ENCODE results near the gene ADAMTS8. TPM values are rescaled to one million over a fixed set of nuclear protein-coding genes. Genes with fewer than 3 reads are reported as not detected.

Gene ADAMTS8
- polyA plus RNA-seq (2012; ENCODE audit: insufficient read length, low read depth) = not detected

- TF ChIP-seq TAF1 (IDR thresholded peaks at IDR 0.05; ENCODE audit: borderline replicate concordance, insufficient read depth, low read length) = no peak
- TF ChIP-seq REST (IDR thresholded peaks at IDR 0.05; ENCODE audit: insufficient read depth in 1 of 2, low read depth in 2 of 2, low read length in 2 of 2) = no peak
- TF ChIP-seq SIN3A (IDR thresholded peaks at IDR 0.05; ENCODE audit: borderline replicate concordance, insufficient read depth, low read length) = no peak
- no peak for TF ChIP-seq POLR2AphosphoS5 (IDR thresholded peaks at IDR 0.05; ENCODE audit: low read depth, low read length)
- no peak for TF ChIP-seq FOXP2 (optimal IDR thresholded peaks at IDR 0.05; ENCODE audit: borderline replicate concordance, extremely low read depth, extremely low read length, insufficient read depth)
Measured at GRCh38 chr11:130428316-130429119, at the start of gene ADAMTS8. TSS of gene ADAMTS8 (minus strand) at chr11:130428609. CDS start at chr11:130428286, 323 bp downstream.

- no peak for TF ChIP-seq POLR2AphosphoS5 (IDR thresholded peaks at IDR 0.05; ENCODE audit: low read depth, low read length)
- no peak for TF ChIP-seq TAF1 (IDR thresholded peaks at IDR 0.05; ENCODE audit: borderline replicate concordance, insufficient read depth, low read length)
- TF ChIP-seq REST (IDR thresholded peaks at IDR 0.05; ENCODE audit: insufficient read depth in 1 of 2, low read depth in 2 of 2, low read length in 2 of 2) = no peak
- TF ChIP-seq SIN3A (IDR thresholded peaks at IDR 0.05; ENCODE audit: borderline replicate concordance, insufficient read depth, low read length) = no peak
- no peak for TF ChIP-seq FOXP2 (optimal IDR thresholded peaks at IDR 0.05; ENCODE audit: borderline replicate concordance, extremely low read depth, extremely low read length, insufficient read depth)
Measured at GRCh38 chr11:130477586-130478203, 49.3 kb upstream of the ADAMTS8 start.

GRCh38 chr11:130476922-130477491, 48.6 kb upstream of the ADAMTS8 start:
- TF ChIP-seq REST (IDR thresholded peaks at IDR 0.05; ENCODE audit: insufficient read depth in 1 of 2, low read depth in 2 of 2, low read length in 2 of 2) (no peak), TAF1 (IDR thresholded peaks at IDR 0.05; ENCODE audit: borderline replicate concordance, insufficient read depth, low read length) (no peak)

- TF ChIP-seq POLR2AphosphoS5 (IDR thresholded peaks at IDR 0.05; ENCODE audit: low read depth, low read length) = no peak
- no peak for TF ChIP-seq TAF1 (IDR thresholded peaks at IDR 0.05; ENCODE audit: borderline replicate concordance, insufficient read depth, low read length)
- TF ChIP-seq SIN3A (IDR thresholded peaks at IDR 0.05; ENCODE audit: borderline replicate concordance, insufficient read depth, low read length) = no peak
- TF ChIP-seq FOXP2 (optimal IDR thresholded peaks at IDR 0.05; ENCODE audit: borderline replicate concordance, extremely low read depth, extremely low read length, insufficient read depth) = no peak
- no peak for TF ChIP-seq REST (IDR thresholded peaks at IDR 0.05; ENCODE audit: insufficient read depth in 1 of 2, low read depth in 2 of 2, low read length in 2 of 2)
Measured at GRCh38 chr11:130476200-130476921, 48.0 kb upstream of the ADAMTS8 start.

Data from PFSK-1 (cell line).